ENCODE data around the gene RUFY3.

Gene RUFY3

DNA sequence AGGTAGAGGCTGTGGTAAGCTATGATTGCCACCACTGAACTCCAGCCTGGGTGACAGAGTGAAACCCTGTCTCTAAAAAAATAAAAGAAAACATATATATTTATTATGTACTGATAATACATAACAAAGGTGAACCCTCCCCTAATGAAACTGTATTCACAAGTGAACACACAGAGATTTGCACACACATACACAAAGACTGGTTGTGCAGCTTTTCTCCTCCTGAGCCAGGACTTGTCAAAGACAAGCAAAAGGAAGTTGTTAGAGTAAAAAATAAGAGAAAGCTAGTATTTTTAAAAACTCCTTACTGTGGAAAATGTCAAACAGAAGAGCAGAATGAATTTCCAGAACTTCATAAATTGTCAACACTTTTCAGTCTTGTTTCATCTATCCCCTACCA lies 119.4 kb downstream of the RUFY3 start:
- ChIA-PET CTCF (interaction anchor here (0.6 kb wide), 1 partner anchor 245 kb away, joined by 3 read pairs; no protein-coding TSS in a partner anchor), POLR2A (interaction anchor here (0.6 kb wide), 1 partner anchor 85 kb away, joined by 3 read pairs; no protein-coding TSS in a partner anchor)
- no peak for TF ChIP-seq GLI4 (tag by site-specific recombination; IDR thresholded peaks at IDR 0.05)
- no peak for TF ChIP-seq ZNF133 (tag by site-specific recombination; IDR thresholded peaks at IDR 0.05)
- no peak for TF ChIP-seq ZNF555 (tag by site-specific recombination; conservative IDR thresholded peaks at IDR 0.05)
- TF ChIP-seq ZNF596 (tag by site-specific recombination; IDR thresholded peaks at IDR 0.05): no peak
- TF ChIP-seq ZNF660 (tag by site-specific recombination; IDR thresholded peaks at IDR 0.05): no peak
- no peak for TF ChIP-seq ZNF214 (tag by site-specific recombination; IDR thresholded peaks at IDR 0.05; ENCODE audit: borderline replicate concordance)
- no peak for TF ChIP-seq ZNF670 (tag by site-specific recombination; IDR thresholded peaks at IDR 0.05; ENCODE audit: low read depth)
- TF ChIP-seq, protein P1, sequence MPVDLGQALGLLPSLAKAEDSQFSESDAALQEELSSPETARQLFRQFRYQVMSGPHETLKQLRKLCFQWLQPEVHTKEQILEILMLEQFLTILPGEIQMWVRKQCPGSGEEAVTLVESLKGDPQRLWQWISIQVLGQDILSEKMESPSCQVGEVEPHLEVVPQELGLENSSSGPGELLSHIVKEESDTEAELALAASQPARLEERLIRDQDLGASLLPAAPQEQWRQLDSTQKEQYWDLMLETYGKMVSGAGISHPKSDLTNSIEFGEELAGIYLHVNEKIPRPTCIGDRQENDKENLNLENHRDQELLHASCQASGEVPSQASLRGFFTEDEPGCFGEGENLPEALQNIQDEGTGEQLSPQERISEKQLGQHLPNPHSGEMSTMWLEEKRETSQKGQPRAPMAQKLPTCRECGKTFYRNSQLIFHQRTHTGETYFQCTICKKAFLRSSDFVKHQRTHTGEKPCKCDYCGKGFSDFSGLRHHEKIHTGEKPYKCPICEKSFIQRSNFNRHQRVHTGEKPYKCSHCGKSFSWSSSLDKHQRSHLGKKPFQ (tag by site-specific recombination; IDR thresholded peaks at IDR 0.05): no peak
- no peaks in the 10 kb centered on the region for H3K36me3 ChIP-seq (ENCODE audit: control insufficient read depth in 2 of 2, insufficient read depth in 1 of 2, low read length in 2 of 2)
- H3K4me1 ChIP-seq (ENCODE audit: control insufficient read depth, insufficient read depth, low read length): peaks cover 3% of the 10 kb centered on the region; the same call in 1 of the 2 replicates
- H3K4me3 ChIP-seq (ENCODE audit: low read depth, low read length): no peak overlapping the region
- no peak overlapping the region for H3K27ac ChIP-seq (ENCODE audit: extremely low read depth, low read depth, low read length)
- H3K9me3 ChIP-seq (ENCODE audit: control insufficient read depth, insufficient read depth, low read depth, low read length): no peaks in the 10 kb centered on the region

DNA sequence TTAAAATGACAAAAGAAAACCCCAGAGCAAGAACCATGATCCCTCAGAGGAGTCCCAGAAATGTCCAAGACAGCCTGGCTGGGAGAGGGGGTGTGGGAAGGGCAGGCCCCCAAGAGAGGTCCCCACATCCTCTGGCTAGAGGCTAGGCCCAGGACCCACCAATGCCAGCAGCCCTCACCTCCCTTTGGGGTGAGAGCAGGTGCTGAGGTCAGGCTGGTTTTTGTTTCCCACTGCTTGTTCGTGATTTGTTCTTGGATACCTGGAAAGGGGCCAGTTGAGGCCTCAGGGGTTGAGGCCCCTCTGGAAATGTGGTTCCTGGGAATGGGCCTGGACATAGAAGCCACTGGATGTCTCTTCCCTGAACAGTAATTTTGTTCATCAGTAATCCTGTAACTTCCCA lies 120.2 kb downstream of the RUFY3 start:
- no peaks in the 10 kb centered on the region for H3K9me3 ChIP-seq (ENCODE audit: control insufficient read depth, insufficient read depth, low read depth, low read length)
- H3K4me3 ChIP-seq (ENCODE audit: low read depth, low read length): no peak overlapping the region
- H3K27ac ChIP-seq (ENCODE audit: extremely low read depth, low read depth, low read length): no peak overlapping the region
- no peaks in the 10 kb centered on the region for H3K4me1 ChIP-seq (ENCODE audit: control insufficient read depth, insufficient read depth, low read length)
- TF ChIP-seq ZNF335 (tag by site-specific recombination; conservative IDR thresholded peaks at IDR 0.05): peak; percentile 41; the same call in 1 of the 2 replicates
- TF ChIP-seq REPIN1 (tag by site-specific recombination; IDR thresholded peaks at IDR 0.05; ENCODE audit: low read depth): no peak
- POLR2A ChIA-PET: no interaction called here
- CTCF ChIA-PET: no interaction called here
- H3K36me3 ChIP-seq (ENCODE audit: control insufficient read depth in 2 of 2, insufficient read depth in 1 of 2, low read length in 2 of 2): no peaks in the 10 kb centered on the region

DNA sequence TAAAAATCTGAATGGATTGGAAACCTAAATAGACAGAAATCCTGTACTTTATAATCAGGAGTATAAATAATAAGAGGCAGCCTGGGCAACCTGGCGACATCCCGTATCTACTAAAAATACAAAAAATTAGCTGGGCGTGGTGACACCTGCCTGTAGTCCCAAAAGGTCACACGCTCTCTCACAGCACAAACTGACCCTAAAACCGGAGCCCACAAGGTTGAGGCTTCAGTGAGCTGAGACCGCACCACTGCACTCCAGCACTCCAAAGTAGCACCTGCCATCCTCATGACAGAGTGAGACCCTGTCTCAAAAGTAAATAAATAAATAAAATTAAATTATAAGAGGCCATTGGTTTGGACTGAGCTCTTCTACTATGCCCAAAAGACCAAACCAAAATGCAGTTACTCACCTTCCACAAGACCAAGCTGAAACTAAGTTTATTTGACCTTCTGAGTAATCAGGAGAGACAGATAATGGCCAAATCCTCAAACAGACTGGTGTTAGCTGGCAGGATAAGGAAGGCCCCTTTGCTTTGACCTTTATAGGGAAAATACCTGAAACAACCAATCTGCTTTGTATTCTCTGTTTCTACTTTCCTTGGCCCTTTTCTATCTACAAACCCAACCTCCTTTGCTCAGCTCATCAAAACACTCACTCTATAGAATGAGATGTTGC lies 121.1 kb downstream of the RUFY3 start:
- ChIA-PET CTCF (interaction anchor here (0.6 kb wide), 1 partner anchor 23 kb away, joined by 3 read pairs; no protein-coding TSS in a partner anchor), POLR2A (no interaction called here)
- Histone ChIP-seq H3K36me3 (ENCODE audit: control insufficient read depth in 2 of 2, insufficient read depth in 1 of 2, low read length in 2 of 2) (no peaks in the 10 kb centered on the region), H3K9me3 (ENCODE audit: control insufficient read depth, insufficient read depth, low read depth, low read length) (no peaks in the 10 kb centered on the region), H3K4me1 (ENCODE audit: control insufficient read depth, insufficient read depth, low read length) (no peaks in the 10 kb centered on the region), H3K27ac (ENCODE audit: extremely low read depth, low read depth, low read length) (no peak overlapping the region), H3K4me3 (ENCODE audit: low read depth, low read length) (no peak overlapping the region)
- TF ChIP-seq BCL11A (tag by site-specific recombination; IDR thresholded peaks at IDR 0.05; ENCODE audit: low read depth): no peak

DNA sequence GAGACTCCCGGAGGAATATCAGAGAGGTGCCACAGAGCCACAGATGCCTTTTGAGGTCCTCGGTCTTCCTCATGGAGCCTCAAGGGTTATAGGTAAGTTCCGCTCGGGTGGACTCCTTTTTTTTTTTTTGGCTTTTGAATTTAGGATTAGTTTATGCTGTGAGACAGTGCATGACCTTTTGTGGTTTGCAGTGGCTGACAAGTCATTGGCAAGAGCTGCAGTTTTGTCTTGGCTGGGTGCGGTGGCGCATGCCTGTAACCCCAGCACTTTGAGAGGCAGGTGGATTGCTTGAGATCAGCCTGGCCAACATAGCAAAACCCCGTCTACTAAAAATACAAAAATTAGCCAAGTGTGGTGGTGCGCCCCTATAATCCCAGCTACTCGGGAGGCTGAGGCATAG lies 122.4 kb downstream of the RUFY3 start:
- TF ChIP-seq GLIS1 (tag by site-specific recombination; IDR thresholded peaks at IDR 0.05) (no peak), ZNF701 (tag by site-specific recombination; IDR thresholded peaks at IDR 0.05) (no peak), ZIC2 (tag by site-specific recombination; IDR thresholded peaks at IDR 0.05) (no peak), ZNF404 (tag by site-specific recombination; IDR thresholded peaks at IDR 0.05) (no peak), ZFP69B (tag by site-specific recombination; IDR thresholded peaks at IDR 0.05) (no peak), KLF7 (tag by site-specific recombination; IDR thresholded peaks at IDR 0.05; ENCODE audit: borderline replicate concordance) (no peak), ZNF792 (tag by site-specific recombination; IDR thresholded peaks at IDR 0.05) (no peak), OVOL3 (tag by site-specific recombination; IDR thresholded peaks at IDR 0.05) (no peak), ZSCAN16 (tag by site-specific recombination; IDR thresholded peaks at IDR 0.05) (no peak), ZEB2 (tag by site-specific recombination; IDR thresholded peaks at IDR 0.05) (no peak), SP7 (tag by site-specific recombination; IDR thresholded peaks at IDR 0.05) (no peak), ZNF324 (tag by site-specific recombination; IDR thresholded peaks at IDR 0.05) (no peak), ZNF426 (tag by site-specific recombination; IDR thresholded peaks at IDR 0.05) (no peak)
- TF ChIP-seq, protein P2, sequence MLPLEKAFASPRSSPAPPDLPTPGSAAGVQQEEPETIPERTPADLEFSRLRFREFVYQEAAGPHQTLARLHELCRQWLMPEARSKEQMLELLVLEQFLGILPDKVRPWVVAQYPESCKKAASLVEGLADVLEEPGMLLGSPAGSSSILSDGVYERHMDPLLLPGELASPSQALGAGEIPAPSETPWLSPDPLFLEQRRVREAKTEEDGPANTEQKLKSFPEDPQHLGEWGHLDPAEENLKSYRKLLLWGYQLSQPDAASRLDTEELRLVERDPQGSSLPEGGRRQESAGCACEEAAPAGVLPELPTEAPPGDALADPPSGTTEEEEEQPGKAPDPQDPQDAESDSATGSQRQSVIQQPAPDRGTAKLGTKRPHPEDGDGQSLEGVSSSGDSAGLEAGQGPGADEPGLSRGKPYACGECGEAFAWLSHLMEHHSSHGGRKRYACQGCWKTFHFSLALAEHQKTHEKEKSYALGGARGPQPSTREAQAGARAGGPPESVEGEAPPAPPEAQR (tag by site-specific recombination; IDR thresholded peaks at IDR 0.05): no peak
- TF ChIP-seq, protein P3, sequence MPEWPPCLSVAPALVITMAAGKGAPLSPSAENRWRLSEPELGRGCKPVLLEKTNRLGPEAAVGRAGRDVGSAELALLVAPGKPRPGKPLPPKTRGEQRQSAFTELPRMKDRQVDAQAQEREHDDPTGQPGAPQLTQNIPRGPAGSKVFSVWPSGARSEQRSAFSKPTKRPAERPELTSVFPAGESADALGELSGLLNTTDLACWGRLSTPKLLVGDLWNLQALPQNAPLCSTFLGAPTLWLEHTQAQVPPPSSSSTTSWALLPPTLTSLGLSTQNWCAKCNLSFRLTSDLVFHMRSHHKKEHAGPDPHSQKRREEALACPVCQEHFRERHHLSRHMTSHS (tag by site-specific recombination; IDR thresholded peaks at IDR 0.05): no peak
- POLR2A ChIA-PET: no interaction called here
- Histone ChIP-seq H3K4me3 (ENCODE audit: low read depth, low read length) (no peak overlapping the region), H3K4me1 (ENCODE audit: control insufficient read depth, insufficient read depth, low read length) (no peaks in the 10 kb centered on the region), H3K27ac (ENCODE audit: extremely low read depth, low read depth, low read length) (no peak overlapping the region), H3K36me3 (ENCODE audit: control insufficient read depth in 2 of 2, insufficient read depth in 1 of 2, low read length in 2 of 2) (no peaks in the 10 kb centered on the region), H3K9me3 (ENCODE audit: control insufficient read depth, insufficient read depth, low read depth, low read length) (no peaks in the 10 kb centered on the region)
- CTCF ChIA-PET: no interaction called here
